Measurements from ENCODE around the gene SHTN1. TPM values are rescaled to one million over a fixed set of nuclear protein-coding genes. Genes with fewer than 3 reads are reported as not detected.

Gene SHTN1
- total and polyA plus RNA-seq, 2 donors (not counting 3 experiments of a cell fraction or from before 2014, with no cell fraction given) = 4.8 to 36.5 TPM

DNA sequence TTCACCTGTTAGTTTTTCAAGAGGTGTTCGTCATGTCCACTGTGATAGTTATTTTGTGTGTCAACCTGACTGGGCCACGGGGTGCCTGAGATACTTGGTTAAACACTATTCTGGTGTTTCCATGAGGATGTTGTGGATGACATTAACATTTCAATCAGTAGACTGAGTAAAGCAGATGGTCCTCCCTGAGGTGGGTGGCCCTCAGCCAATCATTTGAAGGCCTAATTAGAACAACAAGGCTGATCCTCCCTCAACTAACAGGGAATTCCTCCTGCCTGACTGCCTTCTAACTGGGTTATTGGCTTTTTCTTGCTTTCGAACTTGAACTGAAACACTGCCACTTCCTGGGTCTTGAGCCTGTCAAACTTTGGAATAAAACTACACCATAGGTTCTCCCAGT, 79.9 kb downstream of the SHTN1 start:
- no peaks in the 10 kb centered on the region for H3K79me2 ChIP-seq (ENCODE audit: control insufficient read depth, insufficient read depth, low read length)
- H3K4me3 ChIP-seq (replicated peaks in 1 of 3; ENCODE audit: insufficient read depth in 1 of 3, low read depth in 1 of 3, low read length in 3 of 3) = no peak overlapping the region
- no peaks in the 10 kb centered on the region for H3K9me1 ChIP-seq (replicated peaks; ENCODE audit: control insufficient read depth, extremely low read depth, insufficient read depth, low read length)
- POLR2A ChIA-PET = no interaction called here
- DNase-seq (ENCODE audit: low read depth, low spot score) (no peak), FAIRE-seq (no peak)
- TF ChIP-seq GATA2 (IDR thresholded peaks at IDR 0.05; ENCODE audit: insufficient read depth, insufficient read length, low read depth, low read length) (no peak), POLR2A (IDR thresholded peaks at IDR 0.05; ENCODE audit: low read depth, low read length) (no peak), FOS (IDR thresholded peaks at IDR 0.05; ENCODE audit: borderline replicate concordance, insufficient read depth, low read length) (no peak), MYC (IDR thresholded peaks at IDR 0.05; ENCODE audit: low read depth, low read length) (no peak), JUN (IDR thresholded peaks at IDR 0.05; ENCODE audit: borderline replicate concordance, insufficient read depth, insufficient read length, low read depth) (no peak), POLR2AphosphoS5 (IDR thresholded peaks at IDR 0.05; ENCODE audit: insufficient read depth, low read depth, low read length) (no peak), EZH2 (IDR thresholded peaks at IDR 0.05; ENCODE audit: borderline replicate concordance, low read depth, low read length, severe bottlenecking) (no peak)
- TF ChIP-seq, protein P1, sequence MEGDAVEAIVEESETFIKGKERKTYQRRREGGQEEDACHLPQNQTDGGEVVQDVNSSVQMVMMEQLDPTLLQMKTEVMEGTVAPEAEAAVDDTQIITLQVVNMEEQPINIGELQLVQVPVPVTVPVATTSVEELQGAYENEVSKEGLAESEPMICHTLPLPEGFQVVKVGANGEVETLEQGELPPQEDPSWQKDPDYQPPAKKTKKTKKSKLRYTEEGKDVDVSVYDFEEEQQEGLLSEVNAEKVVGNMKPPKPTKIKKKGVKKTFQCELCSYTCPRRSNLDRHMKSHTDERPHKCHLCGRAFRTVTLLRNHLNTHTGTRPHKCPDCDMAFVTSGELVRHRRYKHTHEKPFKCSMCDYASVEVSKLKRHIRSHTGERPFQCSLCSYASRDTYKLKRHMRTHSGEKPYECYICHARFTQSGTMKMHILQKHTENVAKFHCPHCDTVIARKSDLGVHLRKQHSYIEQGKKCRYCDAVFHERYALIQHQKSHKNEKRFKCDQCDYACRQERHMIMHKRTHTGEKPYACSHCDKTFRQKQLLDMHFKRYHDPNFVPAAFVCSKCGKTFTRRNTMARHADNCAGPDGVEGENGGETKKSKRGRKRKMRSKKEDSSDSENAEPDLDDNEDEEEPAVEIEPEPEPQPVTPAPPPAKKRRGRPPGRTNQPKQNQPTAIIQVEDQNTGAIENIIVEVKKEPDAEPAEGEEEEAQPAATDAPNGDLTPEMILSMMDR (IDR thresholded peaks at IDR 0.05; ENCODE audit: extremely low read depth in 1 of 2, insufficient read depth in 1 of 2, low read depth in 1 of 2, low read length in 2 of 2) = no peak
- TF ChIP-seq, protein P2, sequence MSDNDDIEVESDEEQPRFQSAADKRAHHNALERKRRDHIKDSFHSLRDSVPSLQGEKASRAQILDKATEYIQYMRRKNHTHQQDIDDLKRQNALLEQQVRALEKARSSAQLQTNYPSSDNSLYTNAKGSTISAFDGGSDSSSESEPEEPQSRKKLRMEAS (IDR thresholded peaks at IDR 0.05; ENCODE audit: insufficient read depth, insufficient read length) = no peak
- BruUV-seq (replicated peaks) = no TSS peak
- CTCF ChIA-PET = no interaction called here
- H3K27ac ChIP-seq (ENCODE audit: insufficient read depth, low read depth, low read length) = no peak overlapping the region
- H3K4me2 ChIP-seq (ENCODE audit: insufficient read depth, low read length) = no peak overlapping the region
- H4K20me1 ChIP-seq (replicated peaks; ENCODE audit: control insufficient read depth, extremely low read depth, insufficient read depth, low read length) = no peaks in the 10 kb centered on the region
- no peaks in the 10 kb centered on the region for H3K4me1 ChIP-seq (ENCODE audit: control insufficient read depth, extremely low read depth, insufficient read depth, low read length)
- H3K27me3 ChIP-seq (ENCODE audit: control insufficient read depth in 2 of 2, insufficient read depth in 2 of 2, low read length in 2 of 2) = no peaks in the 10 kb centered on the region
- peaks cover 0 to 3% of the 10 kb centered on the region in 2 experiments for H3K36me3 ChIP-seq (ENCODE audit: control insufficient read depth in 2 of 2, extremely low read depth in 1 of 2, insufficient read depth in 2 of 2, low read length in 2 of 2)
- intact Hi-C loops (cut with micrococcal nuclease) = no loop called here
- no peak overlapping the region for H2AFZ ChIP-seq (ENCODE audit: low read depth, low read length)
- dilution Hi-C loops (cut with MboI; ENCODE audit: extremely low pct_ligation_motif_present, low sequenced_read_pairs) = no loop called here
- H3K9ac ChIP-seq (replicated peaks; ENCODE audit: extremely low read depth, insufficient read depth, low read length) = no peak overlapping the region
- H3K9me3 ChIP-seq (replicated peaks; ENCODE audit: control insufficient read depth, insufficient read depth, low read length) = no peaks in the 10 kb centered on the region
